ENCODE data around the gene SFTPD. TPM values are rescaled to one million over a fixed set of nuclear protein-coding genes. Genes with fewer than 3 reads are reported as not detected.

SFTPD gene
- total RNA-seq, 2 donors from 2014 or later, result 0.33 to 1.6 TPM

DNA sequence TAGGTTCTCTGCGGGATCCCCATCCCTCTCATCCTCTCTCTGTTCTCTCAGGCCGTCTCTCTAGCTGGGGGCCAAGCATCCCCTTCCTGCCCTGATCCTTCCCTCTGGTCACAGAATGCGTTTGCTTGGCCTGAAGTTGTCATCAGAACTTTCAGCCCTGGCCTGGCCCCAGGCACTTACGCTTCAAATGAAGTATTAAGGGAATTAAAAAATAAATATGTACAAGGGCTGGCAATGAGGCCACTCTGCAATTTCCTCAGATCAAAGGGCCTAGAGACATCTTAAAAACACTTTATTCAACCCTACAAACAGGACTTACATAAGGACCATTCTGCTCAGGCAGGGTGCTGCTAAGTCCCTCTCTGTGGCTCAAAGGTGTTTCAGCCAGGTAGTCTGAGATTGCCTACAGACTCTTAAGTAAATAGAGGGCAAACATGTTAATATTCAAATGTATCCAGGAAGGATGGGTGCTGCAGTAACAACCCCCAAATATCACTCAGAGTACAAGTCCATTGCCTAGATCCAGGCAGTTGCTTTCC is 16.0 kb downstream of the SFTPD start:
- Histone ChIP-seq H3K4me3 (no peak overlapping the region), H3K4me1 (peaks cover 8% of the 10 kb centered on the region), H3K36me3 (replicated peaks in 1 of 2; ENCODE audit: insufficient read depth in 1 of 2, low read depth in 2 of 2) (no peaks in the 10 kb centered on the region), H3K27ac (no peak overlapping the region), H3K27me3 (peaks cover 0 to 3% of the 10 kb centered on the region in 2 donors), H3K9me3 (no peaks in the 10 kb centered on the region)
- 76 to 91% methylated on average over 4 of the region's 4 CpGs for WGBS, 2 donors
- ATAC-seq (no peak), DNase-seq (no peak)
- intact Hi-C loops (cut with DNase I), result loop anchor here (10.0 kb wide), 1 partner anchor 112 kb away; no protein-coding TSS in a partner anchor
- TF ChIP-seq POLR2A (IDR thresholded peaks at IDR 0.05), result no peak
- TF ChIP-seq, protein P1, sequence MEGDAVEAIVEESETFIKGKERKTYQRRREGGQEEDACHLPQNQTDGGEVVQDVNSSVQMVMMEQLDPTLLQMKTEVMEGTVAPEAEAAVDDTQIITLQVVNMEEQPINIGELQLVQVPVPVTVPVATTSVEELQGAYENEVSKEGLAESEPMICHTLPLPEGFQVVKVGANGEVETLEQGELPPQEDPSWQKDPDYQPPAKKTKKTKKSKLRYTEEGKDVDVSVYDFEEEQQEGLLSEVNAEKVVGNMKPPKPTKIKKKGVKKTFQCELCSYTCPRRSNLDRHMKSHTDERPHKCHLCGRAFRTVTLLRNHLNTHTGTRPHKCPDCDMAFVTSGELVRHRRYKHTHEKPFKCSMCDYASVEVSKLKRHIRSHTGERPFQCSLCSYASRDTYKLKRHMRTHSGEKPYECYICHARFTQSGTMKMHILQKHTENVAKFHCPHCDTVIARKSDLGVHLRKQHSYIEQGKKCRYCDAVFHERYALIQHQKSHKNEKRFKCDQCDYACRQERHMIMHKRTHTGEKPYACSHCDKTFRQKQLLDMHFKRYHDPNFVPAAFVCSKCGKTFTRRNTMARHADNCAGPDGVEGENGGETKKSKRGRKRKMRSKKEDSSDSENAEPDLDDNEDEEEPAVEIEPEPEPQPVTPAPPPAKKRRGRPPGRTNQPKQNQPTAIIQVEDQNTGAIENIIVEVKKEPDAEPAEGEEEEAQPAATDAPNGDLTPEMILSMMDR (IDR thresholded peaks at IDR 0.05), result no peak

DNA sequence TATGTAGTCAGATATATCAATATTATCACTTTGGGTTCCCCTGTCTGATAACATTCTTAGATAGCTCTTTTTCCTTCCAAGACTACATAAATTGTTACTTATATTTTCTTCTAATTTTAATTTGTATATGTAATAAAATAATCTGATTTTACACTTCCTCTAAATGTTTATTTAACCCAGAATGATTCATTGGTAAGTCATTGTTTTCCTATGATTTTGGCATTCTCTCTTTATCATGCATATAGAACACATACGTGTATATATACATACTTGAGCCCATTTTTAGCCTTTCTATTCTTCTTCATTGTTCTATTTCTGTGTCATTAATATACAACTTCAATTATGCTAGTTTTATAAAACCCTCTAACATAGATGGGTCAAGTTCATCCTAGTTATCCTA is 16.6 kb downstream of the SFTPD start:
- Histone ChIP-seq H3K27me3 (peaks cover 0 to 3% of the 10 kb centered on the region in 2 donors), H3K9me3 (no peaks in the 10 kb centered on the region), H3K4me1 (peaks cover 8% of the 10 kb centered on the region), H3K36me3 (replicated peaks in 1 of 2; ENCODE audit: insufficient read depth in 1 of 2, low read depth in 2 of 2) (no peaks in the 10 kb centered on the region), H3K27ac (no peak overlapping the region), H3K4me3 (no peak overlapping the region)
- ATAC-seq (no peak), DNase-seq (no peak)
- no peak for TF ChIP-seq POLR2A (IDR thresholded peaks at IDR 0.05)
- TF ChIP-seq, protein P1 (IDR thresholded peaks at IDR 0.05), result no peak
- 76% methylated on average over 1 of the region's 1 CpG for WGBS, 2 donors
- intact Hi-C loops (cut with DNase I), result loop anchor here (10.0 kb wide), 1 partner anchor 112 kb away; no protein-coding TSS in a partner anchor

DNA sequence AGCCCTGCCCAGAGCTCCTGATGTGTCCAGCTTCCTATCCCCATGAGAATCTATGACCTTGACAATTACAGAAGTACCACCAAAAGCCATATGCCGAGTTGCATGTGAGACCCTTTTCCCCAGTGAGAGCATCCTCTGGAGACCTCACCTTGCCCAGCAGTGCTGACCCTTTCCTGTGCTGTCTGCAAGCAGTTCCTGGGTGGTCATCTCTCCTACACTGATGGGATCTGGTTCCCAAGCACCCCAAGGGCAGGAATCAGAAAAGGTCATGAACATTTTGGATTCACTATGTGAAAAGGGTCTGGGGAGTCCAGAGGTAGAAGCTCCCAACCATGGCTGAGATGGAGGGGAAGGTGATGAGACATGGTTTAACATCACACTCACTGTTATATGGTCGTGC is 18.2 kb downstream of the SFTPD start:
- TF ChIP-seq, protein P1 (IDR thresholded peaks at IDR 0.05), result no peak
- TF ChIP-seq POLR2A (IDR thresholded peaks at IDR 0.05), result no peak
- H3K4me1 ChIP-seq, result peaks cover 8% of the 10 kb centered on the region
- H3K9me3 ChIP-seq, result no peaks in the 10 kb centered on the region
- intact Hi-C loops (cut with DNase I), result loop anchor here (10.0 kb wide), 1 partner anchor 114 kb away; no protein-coding TSS in a partner anchor
- peaks cover 0 to 3% of the 10 kb centered on the region in 2 donors for H3K27me3 ChIP-seq
- H3K36me3 ChIP-seq (replicated peaks in 1 of 2; ENCODE audit: insufficient read depth in 1 of 2, low read depth in 2 of 2), result no peaks in the 10 kb centered on the region
- DNase-seq (no peak), ATAC-seq (no peak)
- WGBS, 2 donors, result 20 to 31% methylated on average over 2 of the region's 2 CpGs
- H3K4me3 ChIP-seq, result no peak overlapping the region
- no peak overlapping the region for H3K27ac ChIP-seq

DNA sequence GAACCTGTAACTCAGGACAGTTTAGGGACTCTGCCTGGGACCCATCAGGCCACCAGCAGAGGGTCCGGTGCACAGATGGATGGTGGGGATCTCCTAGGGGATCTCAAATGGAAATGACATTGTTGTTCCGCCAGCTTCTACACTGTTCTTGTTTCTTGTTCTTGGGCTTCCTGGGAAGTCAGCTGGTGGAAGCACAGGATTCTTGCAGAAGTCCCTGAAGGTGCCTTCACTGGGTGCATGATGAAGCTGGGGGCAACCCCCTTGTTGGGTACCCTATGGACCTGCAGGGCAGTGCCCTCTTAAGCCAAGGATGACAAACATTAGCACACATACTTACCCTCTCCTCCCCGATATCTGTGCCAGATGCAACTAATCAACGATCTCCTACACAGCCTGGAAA is 18.6 kb downstream of the SFTPD start:
- peaks cover 0 to 3% of the 10 kb centered on the region in 2 donors for H3K27me3 ChIP-seq
- H3K4me1 ChIP-seq, result peaks cover 8% of the 10 kb centered on the region
- intact Hi-C loops (cut with DNase I), result loop anchor here (10.0 kb wide), 1 partner anchor 115 kb away; no protein-coding TSS in a partner anchor
- no peak for DNase-seq
- no peak for ATAC-seq
- H3K36me3 ChIP-seq (replicated peaks in 1 of 2; ENCODE audit: insufficient read depth in 1 of 2, low read depth in 2 of 2), result no peaks in the 10 kb centered on the region
- no peak overlapping the region for H3K27ac ChIP-seq
- WGBS, 2 donors, result 43 to 63% methylated on average over 4 of the region's 4 CpGs
- no peaks in the 10 kb centered on the region for H3K9me3 ChIP-seq
- no peak overlapping the region for H3K4me3 ChIP-seq
- TF ChIP-seq, protein P1 (IDR thresholded peaks at IDR 0.05), result no peak
- TF ChIP-seq POLR2A (IDR thresholded peaks at IDR 0.05), result no peak

DNA sequence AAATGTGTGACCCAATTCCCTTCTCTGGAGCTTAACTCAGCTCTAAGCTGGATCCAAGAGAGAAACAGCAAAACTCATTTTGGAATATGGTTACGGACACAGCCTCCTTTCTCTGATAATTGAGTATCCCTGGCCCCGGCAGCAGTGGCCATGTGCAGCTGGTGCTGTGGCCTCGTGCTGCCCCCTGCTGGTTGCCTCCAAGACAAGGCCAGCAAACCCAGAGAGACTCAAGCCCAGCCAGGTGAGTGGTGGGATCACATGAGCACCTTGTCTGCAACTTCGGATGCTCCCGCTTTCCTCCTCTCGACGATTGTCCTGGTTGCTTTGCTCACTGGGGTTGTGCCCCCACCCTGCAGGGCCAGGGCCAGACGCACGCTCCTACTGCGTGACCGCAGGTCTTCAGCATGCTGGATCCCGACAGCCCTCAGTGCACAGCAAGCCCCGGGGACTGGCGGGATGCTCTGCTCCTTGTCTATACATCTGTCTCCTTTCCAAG is 19.4 kb downstream of the SFTPD start:
- no peak for TF ChIP-seq POLR2A (IDR thresholded peaks at IDR 0.05)
- TF ChIP-seq, protein P1 (IDR thresholded peaks at IDR 0.05), result peak; percentile 68 to 95 (median 92)
- Histone ChIP-seq H3K27me3 (peaks cover 0 to 3% of the 10 kb centered on the region in 2 donors), H3K4me1 (peaks cover 8% of the 10 kb centered on the region), H3K27ac (no peak overlapping the region), H3K9me3 (no peaks in the 10 kb centered on the region), H3K4me3 (no peak overlapping the region), H3K36me3 (replicated peaks in 1 of 2; ENCODE audit: insufficient read depth in 1 of 2, low read depth in 2 of 2) (no peaks in the 10 kb centered on the region)
- intact Hi-C loops (cut with DNase I), result loop anchor here (10.0 kb wide), 1 partner anchor 395 kb away; no protein-coding TSS in a partner anchor
- DNase-seq, result peak; percentile 85 to 90 (median 88)
- WGBS, 2 donors, result 16 to 23% methylated on average over 7 to 14 of the region's 14 CpGs
- ATAC-seq, result peak; percentile 84
